HepG2 (cell line): ENCODE results near the gene MIF4GD. TPM values are rescaled to one million over a fixed set of nuclear protein-coding genes. Genes with fewer than 3 reads are reported as not detected.
A peak's percentile ranks its signal among the peaks of the same experiment; 100 is the strongest.

Source experiments
- ATAD3A ChIP-seq: sonication (generic); formaldehyde crosslinking; IDR thresholded peaks from 2 replicates; pipeline ENCODE4 v1.4.0; 2020; ENCODE audit warnings: missing genetic modification reagents
- CBX1 ChIP-seq: IDR thresholded peaks from one replicate; pipeline ENCODE4 v1.6.1; 2016; ENCODE audit warnings: antibody characterized with exemption, low read depth
- DNMT1 ChIP-seq: sonication (generic); formaldehyde crosslinking; IDR thresholded peaks from 2 replicates; pipeline ENCODE4 v1.5.1; 2020; ENCODE audit warnings: mild to moderate bottlenecking, missing genetic modification reagents
- GATAD2A ChIP-seq: IDR thresholded peaks from 2 replicates; pipeline ENCODE4 v1.6.1; 2016
- HES4 ChIP-seq: sonication (generic); formaldehyde crosslinking; IDR thresholded peaks from 2 replicates; pipeline ENCODE4 v1.9.0; 2021; ENCODE audit warnings: mild to moderate bottlenecking, missing genetic modification reagents, borderline replicate concordance
- HNRNPK ChIP-seq: fragments of 200-400 bp; formaldehyde crosslinking; IDR thresholded peaks from 2 replicates; pipeline ENCODE4 v1.6.1; 2018; ENCODE audit warnings: low read length, low read depth, moderate library complexity, mild to moderate bottlenecking; ENCODE audit not compliant: poor library complexity, severe bottlenecking
- MXD4 ChIP-seq: IDR thresholded peaks from 2 replicates; pipeline ENCODE4 v1.6.1; 2016; ENCODE audit warnings: mild to moderate bottlenecking, missing biosample characterization, missing genetic modification reagents
- NCOR1 ChIP-seq: fragments of 200-600 bp; sonication (generic); IDR thresholded peaks from 2 replicates; pipeline ENCODE4 v1.7.0; 2017; ENCODE audit warnings: antibody characterized with exemption, low read length, borderline replicate concordance
- NR3C1 ChIP-seq: sonication (generic); formaldehyde crosslinking; IDR thresholded peaks from 2 replicates; pipeline ENCODE4 v1.4.0; 2020; ENCODE audit warnings: missing genetic modification reagents
- NRL ChIP-seq: sonication (generic); formaldehyde crosslinking; IDR thresholded peaks from 2 replicates; pipeline ENCODE4 v1.5.0; 2020; ENCODE audit warnings: missing genetic modification reagents, mild to moderate bottlenecking, moderate library complexity, borderline replicate concordance
- PBX3 ChIP-seq: sonication (generic); formaldehyde crosslinking; IDR thresholded peaks from 2 replicates; pipeline ENCODE4 v1.8.1; 2023; ENCODE audit warnings: missing genetic modification reagents, inconsistent platforms, borderline replicate concordance
- PPARG ChIP-seq: conservative IDR thresholded peaks from 2 replicates; pipeline ENCODE4 v1.6.1; 2016; ENCODE audit warnings: missing biosample characterization, missing genetic modification reagents
- REPIN1 ChIP-seq: sonication (generic); formaldehyde crosslinking; IDR thresholded peaks from 2 replicates; pipeline ENCODE4 v1.8.0; 2022; ENCODE audit warnings: missing genetic modification reagents, low read depth, mild to moderate bottlenecking, borderline replicate concordance
- RXRB ChIP-seq: IDR thresholded peaks from 2 replicates; pipeline ENCODE4 v1.6.1; 2016; ENCODE audit warnings: borderline replicate concordance, missing genetic modification reagents, missing compliant biosample characterization
- SAFB2 ChIP-seq: sonication (generic); formaldehyde crosslinking; IDR thresholded peaks from 2 replicates; pipeline ENCODE4 v1.5.1; 2020; ENCODE audit warnings: missing genetic modification reagents, low read depth, mild to moderate bottlenecking, borderline replicate concordance
- SMAD9 ChIP-seq: sonication (generic); formaldehyde crosslinking; IDR thresholded peaks from 2 replicates; pipeline ENCODE4 v1.5.1; 2020; ENCODE audit warnings: mild to moderate bottlenecking, missing genetic modification reagents
- SP5 ChIP-seq: IDR thresholded peaks from 2 replicates; pipeline ENCODE4 v1.6.1; 2016; ENCODE audit warnings: low read depth, borderline replicate concordance
- SRSF1 ChIP-seq: fragments of 200-400 bp; formaldehyde crosslinking; optimal IDR thresholded peaks from 2 replicates; pipeline ENCODE3; 2017; ENCODE audit warnings: mild to moderate bottlenecking, low read depth, low read length, moderate library complexity
- TBP ChIP-seq: sonication (generic); formaldehyde crosslinking; IDR thresholded peaks from 2 replicates; pipeline ENCODE4 v1.5.0; 2020; ENCODE audit warnings: missing genetic modification reagents
- ZBTB38 ChIP-seq: sonication (generic); formaldehyde crosslinking; IDR thresholded peaks from 2 replicates; pipeline ENCODE4 v1.5.1; 2020; ENCODE audit warnings: mild to moderate bottlenecking, missing genetic modification reagents
- ZC3H13 ChIP-seq: sonication (generic); formaldehyde crosslinking; IDR thresholded peaks from 2 replicates; pipeline ENCODE4 v1.8.1; 2023; ENCODE audit warnings: mild to moderate bottlenecking, missing genetic modification reagents, moderate library complexity
- ZNF17 ChIP-seq: sonication (generic); formaldehyde crosslinking; IDR thresholded peaks from 2 replicates; pipeline ENCODE4 v1.5.0; 2020; ENCODE audit warnings: mild to moderate bottlenecking, missing genetic modification reagents
- ZNF510 ChIP-seq: sonication (generic); formaldehyde crosslinking; IDR thresholded peaks from 2 replicates; pipeline ENCODE4 v1.4.0; 2020; ENCODE audit warnings: low read depth, mild to moderate bottlenecking, missing genetic modification reagents
- ZNF563 ChIP-seq: sonication (generic); formaldehyde crosslinking; IDR thresholded peaks from 2 replicates; pipeline ENCODE4 v1.8.0; 2022; ENCODE audit warnings: mild to moderate bottlenecking, moderate library complexity, missing genetic modification reagents
- ZNF660 ChIP-seq: sonication (generic); formaldehyde crosslinking; IDR thresholded peaks from 2 replicates; pipeline ENCODE4 v1.5.1; 2020; ENCODE audit warnings: mild to moderate bottlenecking, low read depth, missing genetic modification reagents, borderline replicate concordance
- ZNF709 ChIP-seq: sonication (generic); formaldehyde crosslinking; IDR thresholded peaks from 2 replicates; pipeline ENCODE4 v1.5.0; 2020; ENCODE audit warnings: mild to moderate bottlenecking, missing genetic modification reagents
- ZNF768 ChIP-seq: sonication (generic); formaldehyde crosslinking; IDR thresholded peaks from 2 replicates; pipeline ENCODE4 v1.4.0; 2020; ENCODE audit warnings: missing genetic modification reagents
- ZNF776 ChIP-seq: sonication (generic); formaldehyde crosslinking; IDR thresholded peaks from 2 replicates; pipeline ENCODE4 v1.4.0; 2020; ENCODE audit warnings: mild to moderate bottlenecking, missing genetic modification reagents
- ZNF792 ChIP-seq: IDR thresholded peaks from 2 replicates; pipeline ENCODE4 v1.6.1; 2016
- ZSCAN21 ChIP-seq: sonication (generic); formaldehyde crosslinking; IDR thresholded peaks from 2 replicates; pipeline ENCODE4 v1.8.0; 2022; ENCODE audit warnings: mild to moderate bottlenecking, missing genetic modification reagents, moderate library complexity, borderline replicate concordance
- polyA plus RNA-seq, 8 experiments: library from polyadenylated mRNA; depleted of rRNA in 3 of 8; stranded (reverse) in 7 of 8; unstranded in 1 of 8; fragments of >200 nt; fragmentation: Illumina TruSeq in 4 of 8; extraction: Trizol in 4 of 8; gene quantifications; 2 replicates each; pipeline versions ENCODE4 v1.2.1 to v1.2.3, GENCODE V29; 2011 to 2016; ENCODE audit warnings: low read depth in 4 of 8, missing spikeins in 1 of 8, mixed read lengths in 1 of 8; ENCODE audit not compliant: insufficient read depth in 1 of 8
- total RNA-seq, 5 experiments: library from RNA; depleted of rRNA; stranded (reverse); fragments of >200 nt; fragmentation: Illumina TruSeq; extraction: Trizol; gene quantifications; 2 replicates each; pipeline ENCODE4 v1.2.3, GENCODE V29; 2016; ENCODE audit warnings: low read depth in 1 of 5
- TF ChIP-seq, protein P1 (sequence below): sonication (generic); formaldehyde crosslinking; conservative IDR thresholded peaks from 2 replicates; pipeline ENCODE4 v1.4.0; 2020; ENCODE audit warnings: missing genetic modification reagents

MIF4GD gene
- total and polyA plus RNA-seq, 2 of the 13 experiments (the other 11 are each of a cell fraction or from before 2014, with no cell fraction given) = 14.0 to 28.0 TPM

DNA sequence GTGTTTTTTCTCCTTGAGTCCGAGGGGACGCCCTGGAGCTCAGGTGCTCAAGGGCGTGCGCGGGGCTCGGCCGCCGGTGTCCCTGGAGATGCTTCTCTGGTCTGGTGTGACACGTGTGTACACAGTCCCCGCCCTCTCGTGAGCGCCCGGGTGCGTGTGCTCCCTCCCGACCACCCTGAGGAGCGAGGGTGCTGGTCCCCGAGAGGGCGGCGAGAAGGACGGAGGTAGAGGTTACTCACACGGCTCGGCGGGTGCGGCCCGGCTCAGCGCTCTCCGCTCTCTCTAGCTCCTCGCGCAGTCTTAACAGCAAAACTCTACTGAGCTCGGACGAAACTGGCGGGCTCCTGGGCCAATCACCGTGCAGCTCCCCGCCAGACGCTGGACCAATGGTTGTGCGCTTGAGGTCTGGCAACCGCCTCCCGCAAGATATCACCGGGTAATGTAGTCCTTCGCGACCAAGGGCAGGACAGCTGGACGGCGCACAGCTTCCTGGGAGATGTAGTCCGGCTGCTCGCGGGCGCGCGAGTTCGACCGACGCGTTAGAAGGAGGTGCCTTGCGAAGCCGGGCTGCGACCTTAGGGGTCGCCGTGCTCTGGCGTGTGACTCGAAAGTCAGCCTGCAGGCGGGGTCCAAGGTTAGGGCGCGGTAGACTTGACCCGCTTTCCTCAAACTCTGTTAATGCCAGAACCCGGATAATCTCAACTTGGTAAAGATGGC is 18.2 kb upstream of the MIF4GD start, which contains the start of gene SLC25A19 (continued):
- TF ChIP-seq ATAD3A (CRISPR knock-in tag) = no peak
- TF ChIP-seq NR3C1 (CRISPR knock-in tag) = no peak
- TF ChIP-seq ZNF17 (CRISPR knock-in tag) = no peak
- TF ChIP-seq MXD4 = peak; percentile 97
- peak; percentile 43 for TF ChIP-seq SRSF1
- no peak; the same call in 1 of the 2 replicates for TF ChIP-seq ZNF563 (CRISPR knock-in tag)
- no peak; the same call in none of the 2 replicates for TF ChIP-seq SP5 (CRISPR knock-in tag)
- no peak; the same call in 1 of the 2 replicates for TF ChIP-seq ZC3H13
- TF ChIP-seq RXRB (CRISPR knock-in tag) = peak; percentile 86
- peak; percentile 51; the same call in 1 of the 2 replicates for TF ChIP-seq HES4 (CRISPR knock-in tag)
- peak; percentile 93; the same call in 1 of the 2 replicates for TF ChIP-seq REPIN1 (CRISPR knock-in tag)
- TF ChIP-seq PBX3 = no peak; the same call in 1 of the 2 replicates
- TF ChIP-seq DNMT1 (CRISPR knock-in tag) = peak; percentile 69; the same call in 1 of the 2 replicates
- TF ChIP-seq ZNF792 (CRISPR knock-in tag) = peak; percentile 81; the same call in 1 of the 2 replicates
- TF ChIP-seq CBX1 = no peak
- TF ChIP-seq SMAD9 (CRISPR knock-in tag) = no peak; the same call in 1 of the 2 replicates
- TF ChIP-seq GATAD2A (CRISPR knock-in tag) = no peak; the same call in 1 of the 2 replicates
- peak; percentile 89; the same call in 1 of the 2 replicates for TF ChIP-seq ZNF776 (CRISPR knock-in tag)
- TF ChIP-seq ZNF510 (CRISPR knock-in tag) = 0 out of 2 replicates have a peak, but pooled peaks have one; percentile 66
- peak; percentile 90 for TF ChIP-seq SAFB2 (CRISPR knock-in tag)
- TF ChIP-seq ZNF768 (CRISPR knock-in tag) = peak; percentile 74; the same call in 1 of the 2 replicates
- TF ChIP-seq ZBTB38 (CRISPR knock-in tag) = peak; percentile 92
- peak; percentile 35; the same call in 1 of the 2 replicates for TF ChIP-seq TBP
- peak; percentile 61; the same call in 1 of the 2 replicates for TF ChIP-seq PPARG (CRISPR knock-in tag)
- TF ChIP-seq NCOR1 = peak; percentile 23; the same call in 1 of the 2 replicates
- peak; percentile 95; the same call in 1 of the 2 replicates for TF ChIP-seq ZNF709 (CRISPR knock-in tag)
- TF ChIP-seq ZNF660 (CRISPR knock-in tag) = no peak
- no peak for TF ChIP-seq NRL (CRISPR knock-in tag)
- TF ChIP-seq ZSCAN21 (CRISPR knock-in tag) = no peak; the same call in 1 of the 2 replicates
- peak; percentile 56 for TF ChIP-seq HNRNPK
- TF ChIP-seq, protein P1, sequence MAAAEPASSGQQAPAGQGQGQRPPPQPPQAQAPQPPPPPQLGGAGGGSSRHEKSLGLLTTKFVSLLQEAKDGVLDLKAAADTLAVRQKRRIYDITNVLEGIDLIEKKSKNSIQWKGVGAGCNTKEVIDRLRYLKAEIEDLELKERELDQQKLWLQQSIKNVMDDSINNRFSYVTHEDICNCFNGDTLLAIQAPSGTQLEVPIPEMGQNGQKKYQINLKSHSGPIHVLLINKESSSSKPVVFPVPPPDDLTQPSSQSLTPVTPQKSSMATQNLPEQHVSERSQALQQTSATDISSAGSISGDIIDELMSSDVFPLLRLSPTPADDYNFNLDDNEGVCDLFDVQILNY (CRISPR knock-in tag) = 0 out of 2 replicates have a peak, but pooled peaks have one; percentile 37
